IPS-15b (cell line): Measurements from ENCODE around the gene RECK.

Experiments used
- H3K27me3 ChIP-seq: one replicate; pipeline ENCODE4 v1.6.1; 2013; ENCODE audit warnings: low read length; ENCODE audit not compliant: control insufficient read depth, insufficient read depth
- H3K36me3 ChIP-seq: one replicate; pipeline ENCODE4 v1.6.1; 2013; ENCODE audit warnings: low read length; ENCODE audit not compliant: control insufficient read depth, insufficient read depth
- H3K4me1 ChIP-seq: one replicate; pipeline ENCODE4 v1.6.1; 2013; ENCODE audit warnings: mild to moderate bottlenecking, low read length; ENCODE audit not compliant: control insufficient read depth, insufficient read depth
- H3K4me3 ChIP-seq: one replicate; pipeline ENCODE4 v1.5.1; 2013; ENCODE audit warnings: low read depth, low read length
- H3K9ac ChIP-seq: one replicate; pipeline ENCODE4 v1.6.1; 2013; ENCODE audit warnings: low read depth, mild to moderate bottlenecking, low read length
- H3K9me3 ChIP-seq: one replicate; pipeline ENCODE4 v1.6.1; 2013; ENCODE audit warnings: mild to moderate bottlenecking, low read length; ENCODE audit not compliant: control insufficient read depth, insufficient read depth

Gene RECK

GRCh38 chr9:36007852-36008251, 28.9 kb upstream of the RECK start:
- peaks cover 44% of the 10 kb centered on the region for H3K27me3 ChIP-seq
- H3K4me3 ChIP-seq, result no peak overlapping the region
- no peaks in the 10 kb centered on the region for H3K4me1 ChIP-seq
- no peaks in the 10 kb centered on the region for H3K36me3 ChIP-seq
- H3K9ac ChIP-seq, result no peak overlapping the region
- no peaks in the 10 kb centered on the region for H3K9me3 ChIP-seq

- Histone ChIP-seq H3K9ac (no peak overlapping the region), H3K27me3 (peaks cover 41% of the 10 kb centered on the region)
These were observed 27.9 kb upstream of the RECK start for GRCh38 chr9:36008774-36009300.

GRCh38 chr9:36011379-36011778, 25.3 kb upstream of the RECK start:
- no peak overlapping the region for H3K4me3 ChIP-seq
- H3K4me1 ChIP-seq, result no peaks in the 10 kb centered on the region
- H3K9ac ChIP-seq, result no peak overlapping the region
- no peaks in the 10 kb centered on the region for H3K9me3 ChIP-seq
- peaks cover 28% of the 10 kb centered on the region for H3K27me3 ChIP-seq
- no peaks in the 10 kb centered on the region for H3K36me3 ChIP-seq

More at GRCh38 chr9:36008774-36009300, 27.9 kb upstream of the RECK start:
- H3K4me3 ChIP-seq, result no peak overlapping the region
- H3K36me3 ChIP-seq, result no peaks in the 10 kb centered on the region
- no peaks in the 10 kb centered on the region for H3K9me3 ChIP-seq
- no peaks in the 10 kb centered on the region for H3K4me1 ChIP-seq

GRCh38 chr9:36017278-36017677, 19.4 kb upstream of the RECK start:
- peaks cover 3% of the 10 kb centered on the region for H3K27me3 ChIP-seq
- no peak overlapping the region for H3K9ac ChIP-seq
- no peaks in the 10 kb centered on the region for H3K4me1 ChIP-seq
- no peak overlapping the region for H3K4me3 ChIP-seq
- no peaks in the 10 kb centered on the region for H3K36me3 ChIP-seq
- no peaks in the 10 kb centered on the region for H3K9me3 ChIP-seq

- Histone ChIP-seq H3K36me3 (no peaks in the 10 kb centered on the region), H3K27me3 (no peaks in the 10 kb centered on the region), H3K9me3 (no peaks in the 10 kb centered on the region), H3K4me3 (no peak overlapping the region), H3K4me1 (no peaks in the 10 kb centered on the region), H3K9ac (no peak overlapping the region)
These were observed 18.6 kb upstream of the RECK start for GRCh38 chr9:36018129-36018528.

- no peaks in the 10 kb centered on the region for H3K9me3 ChIP-seq
These were observed 17.6 kb upstream of the RECK start for GRCh38 chr9:36018891-36019720.

GRCh38 chr9:36021968-36022367, 14.7 kb upstream of the RECK start:
- Histone ChIP-seq H3K4me3 (no peak overlapping the region), H3K4me1 (no peaks in the 10 kb centered on the region), H3K36me3 (no peaks in the 10 kb centered on the region), H3K9me3 (no peaks in the 10 kb centered on the region), H3K27me3 (peaks cover 2% of the 10 kb centered on the region), H3K9ac (no peak overlapping the region)

More at GRCh38 chr9:36018891-36019720, 17.6 kb upstream of the RECK start:
- Histone ChIP-seq H3K9ac (no peak overlapping the region), H3K36me3 (no peaks in the 10 kb centered on the region), H3K27me3 (no peaks in the 10 kb centered on the region), H3K4me3 (no peak overlapping the region), H3K4me1 (no peaks in the 10 kb centered on the region)

GRCh38 chr9:36023260-36024048, 13.3 kb upstream of the RECK start:
- H3K4me3 ChIP-seq, result peak overlapping the region; percentile 10
- H3K9ac ChIP-seq, result no peak overlapping the region
- H3K4me1 ChIP-seq, result no peaks in the 10 kb centered on the region
- H3K27me3 ChIP-seq, result peaks cover 2% of the 10 kb centered on the region
- no peaks in the 10 kb centered on the region for H3K36me3 ChIP-seq
- H3K9me3 ChIP-seq, result no peaks in the 10 kb centered on the region

GRCh38 chr9:36025746-36026145, 11.0 kb upstream of the RECK start:
- H3K9ac ChIP-seq, result no peak overlapping the region
- peaks cover 2% of the 10 kb centered on the region for H3K27me3 ChIP-seq
- H3K4me1 ChIP-seq, result no peaks in the 10 kb centered on the region
- no peak overlapping the region for H3K4me3 ChIP-seq
- H3K9me3 ChIP-seq, result no peaks in the 10 kb centered on the region
- H3K36me3 ChIP-seq, result no peaks in the 10 kb centered on the region

GRCh38 chr9:36029202-36029601, 7.5 kb upstream of the RECK start:
- Histone ChIP-seq H3K4me3 (no peak overlapping the region), H3K9ac (no peak overlapping the region), H3K36me3 (no peaks in the 10 kb centered on the region), H3K9me3 (no peaks in the 10 kb centered on the region), H3K27me3 (peaks cover 2% of the 10 kb centered on the region), H3K4me1 (no peaks in the 10 kb centered on the region)

- no peaks in the 10 kb centered on the region for H3K36me3 ChIP-seq
- H3K4me1 ChIP-seq, result no peaks in the 10 kb centered on the region
- H3K27me3 ChIP-seq, result peaks cover under 1% of the 10 kb centered on the region
- H3K4me3 ChIP-seq, result no peak overlapping the region
- H3K9me3 ChIP-seq, result no peaks in the 10 kb centered on the region
- H3K9ac ChIP-seq, result no peak overlapping the region
These were observed 6.8 kb upstream of the RECK start for GRCh38 chr9:36029765-36030528.
